Measurements from ENCODE around the gene BBX.

DNA sequence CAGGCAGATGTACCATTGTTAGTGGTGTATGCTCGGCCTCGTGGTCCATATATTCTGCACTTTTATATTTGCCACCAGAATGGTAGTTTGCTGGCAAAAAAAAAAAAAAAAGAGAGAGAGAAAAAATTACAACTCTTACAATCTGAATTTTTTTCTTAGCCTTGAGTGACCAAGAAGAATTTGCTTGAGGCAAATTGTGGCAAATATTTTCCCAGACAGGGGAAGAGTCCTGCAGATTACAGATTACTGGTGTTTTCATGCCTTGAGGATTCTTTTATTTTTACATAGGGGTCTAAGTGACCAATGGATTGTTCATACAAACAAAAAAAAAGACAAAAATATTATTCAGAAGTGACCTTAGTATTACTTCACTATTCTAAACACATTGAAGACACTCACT is 283.3 kb downstream of the BBX start:
- no peak for TF ChIP-seq POLR2A (IDR thresholded peaks at IDR 0.05; ENCODE audit: low read length)
- TF ChIP-seq GATA1 (IDR thresholded peaks at IDR 0.05; ENCODE audit: low read depth, low read length), result no peak
